K562 (cell line): ENCODE data around the gene TRMT2A. TPM values are rescaled to one million over a fixed set of nuclear protein-coding genes. Genes with fewer than 3 reads are reported as not detected.
A peak's percentile ranks its signal among the peaks of the same experiment; 100 is the strongest.

Experiments
- BMI1 ChIP-seq: fragments of 150-350 bp; IDR thresholded peaks from 2 replicates; pipeline ENCODE4 v1.6.1; 2014; ENCODE audit warnings: low read length
- BRCA1 ChIP-seq, 2 experiments: fragments of 450-650 bp in 1 of 2; sonication (generic) in 1 of 2; formaldehyde crosslinking in 1 of 2; IDR thresholded peaks; 2 replicates each; pipeline versions ENCODE4 v1.5.0 to v1.6.1; 2017 to 2020; ENCODE audit warnings: mild to moderate bottlenecking in 1 of 2, missing genetic modification reagents in 1 of 2
- CBX8 ChIP-seq: fragments of 200-600 bp; sonication (generic); IDR thresholded peaks from 2 replicates; pipeline ENCODE4 v1.6.1; 2012; ENCODE audit warnings: borderline replicate concordance, mixed run types, low read depth, mild to moderate bottlenecking, moderate library complexity, mixed read lengths, low read length, control low read depth, inconsistent platforms; ENCODE audit not compliant: poor library complexity, severe bottlenecking; ENCODE audit errors: extremely low read depth
- CREM ChIP-seq: IDR thresholded peaks from 2 replicates; pipeline ENCODE4 v1.6.1; 2014; ENCODE audit warnings: antibody characterized with exemption, low read depth
- DPF2 ChIP-seq: fragments of 450-650 bp; IDR thresholded peaks from 2 replicates; pipeline ENCODE4 v1.6.1; 2016
- EWSR1 ChIP-seq: fragments of 450-650 bp; IDR thresholded peaks from 2 replicates; pipeline ENCODE4 v1.6.1; 2018; ENCODE audit warnings: borderline replicate concordance, mild to moderate bottlenecking, low read depth, moderate library complexity; ENCODE audit not compliant: partially characterized antibody
- EZH2 ChIP-seq: IDR thresholded peaks from 2 replicates; pipeline ENCODE4 v1.6.1; 2012; ENCODE audit warnings: low read depth, mild to moderate bottlenecking, inconsistent platforms, low read length, borderline replicate concordance
- GTF2F1 ChIP-seq: IDR thresholded peaks from 2 replicates; pipeline ENCODE4 v1.6.1; 2011; ENCODE audit warnings: low read depth, low read length, improper control_type of control experiment
- JUNB ChIP-seq: fragments of 450-650 bp; formaldehyde crosslinking; conservative IDR thresholded peaks from 2 replicates; pipeline ENCODE4 v1.4.0; 2020; ENCODE audit warnings: mild to moderate bottlenecking
- KDM4B ChIP-seq, 2 experiments: fragments of 450-650 bp in 1 of 2; sonication (generic) in 1 of 2; IDR thresholded peaks; 2 replicates each; pipeline ENCODE4 v1.6.1; 2016 to 2017; ENCODE audit warnings: borderline replicate concordance in 2 of 2, antibody characterized with exemption in 1 of 2, low read depth in 1 of 2, mild to moderate bottlenecking in 1 of 2
- LEF1 ChIP-seq: fragments of 450-650 bp; IDR thresholded peaks from 2 replicates; pipeline ENCODE4 v1.6.1; 2016; ENCODE audit warnings: mild to moderate bottlenecking
- NCOA4 ChIP-seq: fragments of 450-650 bp; IDR thresholded peaks from 2 replicates; pipeline ENCODE4 v1.6.1; 2018; ENCODE audit warnings: mild to moderate bottlenecking; ENCODE audit not compliant: partially characterized antibody
- NFIX ChIP-seq: fragments of 250-450 bp; sonication (Bioruptor Pico); IDR thresholded peaks from 2 replicates; pipeline ENCODE4 v1.4.0; 2020; ENCODE audit warnings: low read depth, mild to moderate bottlenecking, moderate library complexity
- RFX1 ChIP-seq: fragments of 450-650 bp; IDR thresholded peaks from 2 replicates; pipeline ENCODE4 v1.6.1; 2016; ENCODE audit warnings: mild to moderate bottlenecking, moderate library complexity
- SMAD3 ChIP-seq: fragments of 450-650 bp; formaldehyde crosslinking; conservative IDR thresholded peaks from 2 replicates; pipeline ENCODE4 v1.4.0; 2020; ENCODE audit warnings: mild to moderate bottlenecking
- TEAD4 ChIP-seq, 2 experiments: sonication (generic) in 1 of 2; formaldehyde crosslinking in 1 of 2; IDR thresholded peaks; 2 replicates each; pipeline versions ENCODE4 v1.6.1 to v1.8.0; 2012 to 2022; ENCODE audit warnings: borderline replicate concordance in 1 of 2, inconsistent platforms in 1 of 2, low read length in 1 of 2, mild to moderate bottlenecking in 1 of 2, missing genetic modification reagents in 1 of 2
- ZNF212 ChIP-seq: fragments of 450-650 bp; formaldehyde crosslinking; IDR thresholded peaks from 2 replicates; pipeline ENCODE4 v1.4.0; 2020; ENCODE audit warnings: mild to moderate bottlenecking
- ZNF445 ChIP-seq: fragments of 250-450 bp; sonication (Bioruptor Pico); IDR thresholded peaks from 2 replicates; pipeline ENCODE4 v1.4.0; 2020; ENCODE audit warnings: low read depth, mild to moderate bottlenecking, moderate library complexity
- polyA plus RNA-seq, 8 experiments: library from polyadenylated mRNA; depleted of rRNA in 4 of 8; stranded (reverse) in 5 of 8; unstranded in 3 of 8; fragments of >200 nt; fragmentation: Nextera tagmentation in 2 of 8; fragmentation: Illumina TruSeq in 1 of 8; extraction: Ambion mirVana in 2 of 8; extraction: Trizol in 1 of 8; gene quantifications; 2 replicates each; pipeline versions ENCODE4 v1.2.1 to v1.2.3, GENCODE V29; 2011 to 2014; ENCODE audit warnings: inconsistent platforms in 1 of 8, missing spikeins in 1 of 8
- total RNA-seq, 7 experiments: library from RNA; depleted of rRNA in 6 of 7; stranded (reverse); fragments of >200 nt in 6 of 7; fragmentation: Illumina TruSeq in 2 of 7; extraction: Trizol in 2 of 7; gene quantifications; 2 replicates each; pipeline versions ENCODE4 v1.2.1 to v1.2.3, GENCODE V29; 2011 to 2021; ENCODE audit warnings: low replicate concordance in 1 of 7
- TF ChIP-seq, protein P1 (sequence below): IDR thresholded peaks from 2 replicates; pipeline ENCODE4 v1.6.1; 2014; ENCODE audit warnings: antibody characterized with exemption
- TF ChIP-seq, protein P2 (sequence below), 2 experiments: IDR thresholded peaks; 2 replicates each; pipeline ENCODE4 v1.6.1; 2011; ENCODE audit warnings: borderline replicate concordance in 1 of 2, control low read depth in 1 of 2, low read depth in 1 of 2, low read length in 1 of 2, mild to moderate bottlenecking in 1 of 2, mixed read lengths in 1 of 2, moderate library complexity in 1 of 2; ENCODE audit not compliant: insufficient read depth in 1 of 2, insufficient read length in 1 of 2, poor library complexity in 1 of 2, severe bottlenecking in 1 of 2; ENCODE audit errors: extremely low read depth in 1 of 2
- TF ChIP-seq, protein P3 (sequence below): sonication (generic); formaldehyde crosslinking; IDR thresholded peaks from 2 replicates; pipeline ENCODE4 v1.8.1; 2023; ENCODE audit warnings: mild to moderate bottlenecking, missing genetic modification reagents, moderate library complexity
- TF ChIP-seq, protein P4 (sequence below): sonication (generic); formaldehyde crosslinking; IDR thresholded peaks from 2 replicates; pipeline ENCODE4 v1.9.0; 2022; ENCODE audit warnings: mild to moderate bottlenecking, missing genetic modification reagents

TRMT2A gene
- total and polyA plus RNA-seq, 9 of the 15 experiments (the other 6 are each of a cell fraction or from before 2014, with no cell fraction given) = 1.6 to 265 (median 140) TPM

DNA sequence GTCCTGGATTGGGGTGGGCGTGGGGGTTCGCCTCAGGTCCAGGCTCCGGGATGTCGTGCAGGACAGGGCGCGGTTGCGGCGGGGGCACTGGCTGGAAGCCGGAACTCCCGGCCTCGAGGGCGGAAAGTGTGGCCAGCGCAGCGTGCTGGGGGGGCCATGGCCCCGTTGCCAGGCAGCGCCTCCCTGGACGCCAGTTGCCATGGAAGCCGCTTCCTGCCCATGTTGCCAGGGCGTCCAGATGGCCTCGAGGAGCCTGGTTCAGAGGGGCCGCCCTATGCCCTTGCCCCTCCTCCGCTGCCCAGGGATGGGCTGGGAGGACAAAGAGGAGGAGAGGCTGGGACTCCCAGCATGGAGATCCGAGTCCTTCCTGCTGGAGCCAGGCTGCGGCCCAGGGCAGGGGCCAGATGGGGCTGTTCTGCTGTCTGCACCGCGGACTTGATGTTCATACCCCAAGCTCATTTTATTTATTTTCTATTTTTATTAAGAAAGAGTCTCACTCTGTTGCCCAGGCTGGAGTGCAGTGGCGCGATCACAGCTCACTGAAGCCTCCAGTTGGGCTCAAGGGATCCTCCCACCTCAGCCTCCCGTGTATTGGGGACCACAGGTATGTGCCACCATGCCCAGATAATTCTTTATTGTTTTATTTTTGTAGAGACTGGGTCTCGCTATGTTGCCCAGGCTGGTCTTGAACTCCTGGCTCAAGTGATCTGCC lies 38.5 kb upstream of the TRMT2A start (continued):
- TF ChIP-seq JUNB (CRISPR knock-in tag) = no peak
- no peak for TF ChIP-seq CBX8
- no peak for TF ChIP-seq EZH2
- no peak for TF ChIP-seq BRCA1 (IDR thresholded peaks at IDR 0.05)
- TF ChIP-seq BRCA1 (CRISPR knock-in tag; IDR thresholded peaks at IDR 0.05) = 0 out of 2 replicates have a peak, but pooled peaks have one; percentile 67
- no peak for TF ChIP-seq ZNF212 (CRISPR knock-in tag)
- TF ChIP-seq, protein P1, sequence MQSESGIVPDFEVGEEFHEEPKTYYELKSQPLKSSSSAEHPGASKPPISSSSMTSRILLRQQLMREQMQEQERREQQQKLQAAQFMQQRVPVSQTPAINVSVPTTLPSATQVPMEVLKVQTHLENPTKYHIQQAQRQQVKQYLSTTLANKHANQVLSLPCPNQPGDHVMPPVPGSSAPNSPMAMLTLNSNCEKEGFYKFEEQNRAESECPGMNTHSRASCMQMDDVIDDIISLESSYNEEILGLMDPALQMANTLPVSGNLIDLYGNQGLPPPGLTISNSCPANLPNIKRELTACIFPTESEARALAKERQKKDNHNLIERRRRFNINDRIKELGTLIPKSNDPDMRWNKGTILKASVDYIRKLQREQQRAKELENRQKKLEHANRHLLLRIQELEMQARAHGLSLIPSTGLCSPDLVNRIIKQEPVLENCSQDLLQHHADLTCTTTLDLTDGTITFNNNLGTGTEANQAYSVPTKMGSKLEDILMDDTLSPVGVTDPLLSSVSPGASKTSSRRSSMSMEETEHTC = no peak
- no peak for TF ChIP-seq EWSR1
- no peak for TF ChIP-seq DPF2
- TF ChIP-seq, protein P2, sequence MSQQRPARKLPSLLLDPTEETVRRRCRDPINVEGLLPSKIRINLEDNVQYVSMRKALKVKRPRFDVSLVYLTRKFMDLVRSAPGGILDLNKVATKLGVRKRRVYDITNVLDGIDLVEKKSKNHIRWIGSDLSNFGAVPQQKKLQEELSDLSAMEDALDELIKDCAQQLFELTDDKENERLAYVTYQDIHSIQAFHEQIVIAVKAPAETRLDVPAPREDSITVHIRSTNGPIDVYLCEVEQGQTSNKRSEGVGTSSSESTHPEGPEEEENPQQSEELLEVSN (IDR thresholded peaks at IDR 0.05; ENCODE audit: borderline replicate concordance in 1 of 2, extremely low read depth in 1 of 2, insufficient read depth in 1 of 2, insufficient read length in 1 of 2, low read depth in 1 of 2, low read length in 1 of 2, poor library complexity in 1 of 2, severe bottlenecking in 1 of 2) = peak in 1 of 2 experiments; percentile 48
- TF ChIP-seq ZNF445 (CRISPR knock-in tag) = no peak
- TF ChIP-seq BMI1 = no peak
- TF ChIP-seq SMAD3 (CRISPR knock-in tag) = no peak
- TF ChIP-seq RFX1 = peak; percentile 95
- TF ChIP-seq NCOA4 = no peak
- TF ChIP-seq LEF1 = no peak
- TF ChIP-seq KDM4B (IDR thresholded peaks at IDR 0.05; ENCODE audit: borderline replicate concordance in 2 of 2, low read depth in 1 of 2) = 0 out of 4 replicates have a peak, but pooled peaks of 1 of the 2 experiments have one; percentile 13
- TF ChIP-seq NFIX (CRISPR knock-in tag) = no peak
- 0 out of 2 replicates have a peak, but pooled peaks have one; percentile 31 for TF ChIP-seq CREM
- TF ChIP-seq GTF2F1 = no peak
- TF ChIP-seq, protein P3, sequence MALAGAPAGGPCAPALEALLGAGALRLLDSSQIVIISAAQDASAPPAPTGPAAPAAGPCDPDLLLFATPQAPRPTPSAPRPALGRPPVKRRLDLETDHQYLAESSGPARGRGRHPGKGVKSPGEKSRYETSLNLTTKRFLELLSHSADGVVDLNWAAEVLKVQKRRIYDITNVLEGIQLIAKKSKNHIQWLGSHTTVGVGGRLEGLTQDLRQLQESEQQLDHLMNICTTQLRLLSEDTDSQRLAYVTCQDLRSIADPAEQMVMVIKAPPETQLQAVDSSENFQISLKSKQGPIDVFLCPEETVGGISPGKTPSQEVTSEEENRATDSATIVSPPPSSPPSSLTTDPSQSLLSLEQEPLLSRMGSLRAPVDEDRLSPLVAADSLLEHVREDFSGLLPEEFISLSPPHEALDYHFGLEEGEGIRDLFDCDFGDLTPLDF (CRISPR knock-in tag) = no peak
- TF ChIP-seq TEAD4 (IDR thresholded peaks at IDR 0.05; ENCODE audit: low read length) = no peak
- peak; percentile 52; the same call in 1 of the 2 replicates for TF ChIP-seq TEAD4 (CRISPR knock-in tag; IDR thresholded peaks at IDR 0.05; ENCODE audit: borderline replicate concordance)
- TF ChIP-seq, protein P4, sequence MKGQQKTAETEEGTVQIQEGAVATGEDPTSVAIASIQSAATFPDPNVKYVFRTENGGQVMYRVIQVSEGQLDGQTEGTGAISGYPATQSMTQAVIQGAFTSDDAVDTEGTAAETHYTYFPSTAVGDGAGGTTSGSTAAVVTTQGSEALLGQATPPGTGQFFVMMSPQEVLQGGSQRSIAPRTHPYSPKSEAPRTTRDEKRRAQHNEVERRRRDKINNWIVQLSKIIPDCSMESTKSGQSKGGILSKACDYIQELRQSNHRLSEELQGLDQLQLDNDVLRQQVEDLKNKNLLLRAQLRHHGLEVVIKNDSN (CRISPR knock-in tag) = peak; percentile 42; the same call in 1 of the 2 replicates
